AG08395 (cell line): ENCODE data around the gene SLC9A9.

Experiments
- DNase-seq: peaks from one replicate; pipeline ENCODE4 v3.0.0; 2012; ENCODE audit warnings: mixed read lengths, low spot score

SLC9A9 gene

DNA sequence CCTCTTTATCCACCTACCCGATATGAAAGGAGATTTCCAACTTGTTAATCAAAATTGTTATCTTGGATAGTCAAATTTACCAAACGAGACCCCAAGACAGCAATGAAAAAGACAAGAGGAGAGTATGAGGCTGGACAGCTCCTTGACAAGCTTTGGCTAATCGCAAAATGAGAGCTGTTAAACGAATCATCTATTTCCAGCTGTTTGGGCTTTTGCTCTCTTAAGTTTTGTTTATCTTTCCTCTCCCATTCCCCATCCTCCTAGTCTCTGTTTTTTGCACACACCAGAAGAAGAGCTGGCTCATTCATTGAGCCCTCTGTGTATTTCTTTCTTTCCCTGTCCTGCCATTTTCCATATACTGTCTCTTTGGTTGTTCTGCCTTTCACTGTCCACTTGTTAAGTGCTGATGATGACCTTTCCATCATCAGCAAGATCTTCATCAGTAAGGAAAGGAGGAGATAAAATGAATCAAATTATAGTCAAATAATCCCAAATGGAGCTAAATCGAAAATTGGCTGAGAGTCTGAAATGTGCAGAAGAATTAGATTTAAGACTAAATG lies 161.6 kb downstream of the SLC9A9 start:
- DNase-seq: no peak

- DNase-seq: no peak
These were observed 162.8 kb downstream of the SLC9A9 start for GRCh38 chr3:143685491-143685890.

DNA sequence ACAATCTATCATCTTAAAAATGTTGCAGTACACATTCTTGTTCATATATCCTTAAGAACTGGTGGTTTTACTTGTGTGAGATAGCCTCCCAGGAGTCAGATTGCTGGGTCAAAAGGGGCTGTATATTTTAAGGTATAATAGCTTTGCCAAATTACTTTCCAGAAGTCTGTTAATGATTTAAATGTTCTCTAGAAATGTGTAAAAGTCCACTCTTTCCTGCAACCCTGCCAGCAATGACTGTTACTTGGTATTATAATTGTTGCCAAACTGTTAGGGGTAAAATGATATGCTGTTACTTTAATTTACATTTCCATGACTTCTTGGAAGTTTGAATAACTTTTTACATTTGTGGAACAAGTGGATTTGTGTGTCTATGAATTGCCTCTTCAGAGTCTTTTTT lies 170.8 kb downstream of the SLC9A9 start:
- DNase-seq: no peak

DNA sequence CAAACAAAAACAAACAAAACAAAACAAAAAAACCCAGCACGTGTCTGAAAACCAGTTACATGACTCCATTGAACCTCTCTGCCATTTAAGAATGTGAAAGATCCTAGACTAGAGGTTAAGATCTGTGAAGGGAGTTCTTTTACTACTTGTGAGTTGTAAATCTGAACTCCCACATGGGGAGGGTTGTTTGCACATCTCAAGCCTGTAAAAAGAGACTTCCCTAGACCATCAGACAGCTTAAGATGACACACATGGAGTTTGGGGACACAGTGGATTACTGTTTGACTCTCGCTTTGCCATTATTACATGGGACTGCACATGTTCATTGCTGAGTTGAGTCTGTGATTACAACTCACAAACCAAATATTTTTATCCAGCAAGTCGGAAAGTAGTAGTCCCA lies 171.5 kb downstream of the SLC9A9 start:
- no peak for DNase-seq

- no peak for DNase-seq
These were observed 172.2 kb downstream of the SLC9A9 start for GRCh38 chr3:143676021-143676420.

DNA sequence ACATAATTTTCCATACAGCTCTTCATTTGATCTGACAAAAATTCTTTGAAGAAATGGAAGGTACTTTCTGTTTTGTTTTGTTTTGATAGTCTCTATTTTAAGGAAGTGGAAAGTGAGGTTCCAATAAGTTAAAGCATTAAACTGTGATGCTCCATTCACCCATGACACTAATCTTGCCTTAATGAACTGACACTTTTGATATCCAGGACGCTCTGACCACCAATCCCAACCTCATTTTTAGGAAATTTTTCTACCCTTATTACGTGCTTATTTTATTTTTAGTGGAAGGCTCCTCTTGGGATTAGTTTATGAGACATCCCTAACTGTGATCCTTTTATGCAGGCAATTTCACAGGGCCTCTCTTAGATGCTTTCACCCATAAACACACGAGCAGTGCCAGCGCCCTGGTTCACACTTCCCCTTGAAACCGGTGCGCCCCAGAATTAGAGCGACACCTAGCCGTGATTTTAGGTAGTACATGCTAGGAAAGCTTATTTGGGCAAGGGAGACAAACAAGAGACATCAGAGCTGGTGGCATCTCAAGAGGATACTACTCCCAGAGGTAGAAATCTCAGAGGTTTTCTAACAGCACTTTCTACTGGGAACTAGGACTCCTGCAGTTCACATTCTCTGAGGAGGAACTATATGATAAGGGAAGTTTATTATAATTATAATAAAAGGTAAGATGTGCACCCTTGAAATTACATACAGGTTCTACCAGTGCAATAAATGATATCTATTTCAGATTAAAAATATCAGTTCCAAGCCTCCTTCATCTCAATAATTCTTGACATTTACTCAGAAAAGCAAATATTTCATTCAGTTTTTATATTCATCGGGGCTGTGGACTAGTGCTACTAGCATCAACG lies 173.9 kb downstream of the SLC9A9 start:
- DNase-seq: peak; percentile 71

- no peak for DNase-seq
These were observed 175.7 kb downstream of the SLC9A9 start for GRCh38 chr3:143672396-143673165.

GRCh38 chr3:143671626-143672025 lies 176.6 kb downstream of the SLC9A9 start:
- DNase-seq: no peak

DNA sequence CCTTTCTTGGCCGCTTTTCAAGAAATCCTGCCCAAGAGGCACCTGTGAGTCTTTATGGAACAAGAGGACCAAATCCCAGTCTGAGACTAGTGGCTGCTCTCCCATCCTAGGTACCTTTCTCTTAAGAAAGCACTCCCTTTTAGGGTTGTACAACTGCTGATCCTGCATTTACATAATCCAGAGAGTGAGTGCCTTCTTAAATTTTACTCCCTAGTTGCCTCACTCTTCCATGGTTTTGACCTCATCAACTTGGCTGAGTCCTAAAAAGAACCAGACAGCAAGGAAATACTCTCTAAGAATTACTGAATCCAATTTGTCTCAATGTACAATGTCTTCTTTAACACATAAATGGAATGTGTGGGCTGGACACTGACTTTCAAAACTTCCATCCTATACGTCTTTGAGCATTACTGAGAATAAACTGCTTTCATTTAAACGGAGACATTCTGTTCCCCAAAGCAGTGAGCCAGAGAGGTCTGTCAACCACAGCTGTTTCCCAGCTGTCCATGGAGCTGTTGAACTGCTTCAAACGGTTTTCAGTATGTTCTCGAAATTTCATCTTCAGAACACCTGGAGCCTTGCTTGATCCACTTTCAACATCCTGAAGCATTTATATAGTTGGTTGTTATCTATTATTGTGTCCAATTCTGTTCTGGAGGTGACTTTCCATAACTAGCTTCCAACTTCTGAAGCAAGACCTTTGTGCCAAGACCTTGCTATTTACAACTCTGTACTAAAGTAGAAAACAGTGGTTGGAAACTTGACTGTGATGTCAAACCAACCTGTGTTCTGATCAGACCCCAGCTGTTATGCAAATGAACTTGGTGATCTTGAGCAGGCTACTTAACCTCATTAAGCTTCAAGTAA lies 179.1 kb downstream of the SLC9A9 start:
- DNase-seq: no peak

GRCh38 chr3:143668385-143668784 lies 179.9 kb downstream of the SLC9A9 start:
- no peak for DNase-seq

DNA sequence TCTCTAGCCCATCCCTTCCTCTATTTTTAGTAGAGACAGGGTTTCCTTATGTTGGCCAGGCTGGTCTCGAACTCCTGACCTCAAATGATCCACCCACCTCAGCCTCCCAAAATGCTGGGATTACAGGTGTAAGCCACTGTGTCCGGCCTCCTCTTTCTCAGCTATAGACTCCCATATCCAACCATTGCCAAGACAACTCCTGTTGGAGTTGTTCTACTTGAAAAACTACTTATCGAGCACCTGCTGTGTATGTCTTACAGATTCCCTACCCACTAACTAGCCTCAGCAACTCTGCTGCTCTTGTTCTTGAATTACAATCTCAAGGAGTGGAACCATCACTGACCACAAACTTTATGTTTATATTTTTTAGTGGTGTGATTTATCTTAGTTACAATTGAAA lies 186.6 kb downstream of the SLC9A9 start:
- DNase-seq: no peak

GRCh38 chr3:143658861-143659260 lies 189.4 kb downstream of the SLC9A9 start:
- peak; percentile 58 for DNase-seq

GRCh38 chr3:143658116-143658515 lies 190.2 kb downstream of the SLC9A9 start:
- DNase-seq: no peak

DNA sequence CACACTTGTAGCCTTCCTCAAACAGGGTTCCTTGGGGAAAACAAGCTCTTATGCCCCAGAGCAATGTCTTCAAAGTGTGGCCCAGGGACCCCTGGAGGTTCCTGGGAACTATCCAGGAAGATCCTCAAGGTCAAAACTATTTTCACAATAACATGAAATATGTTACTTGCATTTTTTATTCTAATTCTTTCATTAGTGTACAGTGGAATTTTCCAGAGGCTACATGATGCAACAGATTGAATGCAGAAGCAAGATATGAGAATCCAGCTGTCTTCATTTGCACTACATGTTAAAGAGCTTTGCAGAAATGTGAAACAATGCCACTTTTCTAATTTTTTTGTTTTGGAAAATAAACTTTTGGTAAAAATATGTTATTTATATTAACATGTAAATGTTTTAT lies 190.9 kb downstream of the SLC9A9 start:
- no peak for DNase-seq

GRCh38 chr3:143654906-143655305 lies 193.4 kb downstream of the SLC9A9 start:
- DNase-seq: peak; percentile 3

- no peak for DNase-seq
These were observed 194.3 kb downstream of the SLC9A9 start for GRCh38 chr3:143653935-143654334.

DNA sequence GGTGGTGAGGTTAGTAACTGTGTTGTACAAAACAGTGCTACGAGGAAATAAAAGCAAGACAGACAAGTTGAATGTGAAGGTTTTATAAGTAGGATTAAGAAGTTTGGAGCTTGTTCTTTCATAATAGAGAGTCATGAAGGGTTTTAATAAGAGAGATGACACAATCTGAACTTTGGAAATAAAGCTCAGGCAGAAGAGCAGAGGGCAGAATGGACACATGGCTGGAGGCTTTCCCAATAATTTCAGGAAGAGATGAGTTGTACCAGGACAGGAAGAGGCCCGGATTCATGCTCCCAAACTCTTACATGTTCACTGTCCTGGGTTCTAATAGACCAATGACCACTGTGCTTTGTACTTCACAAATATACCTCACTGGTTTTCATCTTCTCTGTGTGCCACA lies 194.8 kb downstream of the SLC9A9 start:
- no peak for DNase-seq

DNA sequence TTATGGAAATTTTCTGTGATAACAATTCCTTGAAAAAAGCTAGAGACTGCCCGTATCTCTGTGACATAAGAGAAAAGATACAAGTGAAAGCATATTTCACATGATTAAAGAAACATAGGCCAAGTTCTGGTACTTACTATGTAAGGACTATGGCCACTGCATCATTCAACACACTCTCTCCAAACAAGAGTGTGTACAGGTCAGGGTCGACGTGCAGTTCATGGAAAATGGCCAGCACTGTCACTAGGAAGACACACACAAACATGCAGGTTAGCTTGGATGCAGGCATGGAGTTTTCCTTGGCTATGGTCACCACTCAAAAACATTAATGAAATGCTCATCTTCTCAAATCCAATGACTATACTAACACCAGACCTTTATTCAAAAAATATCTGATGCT lies 196.2 kb downstream of the SLC9A9 start:
- DNase-seq: no peak

- DNase-seq: no peak
These were observed 197.4 kb downstream of the SLC9A9 start for GRCh38 chr3:143650827-143651226.

DNA sequence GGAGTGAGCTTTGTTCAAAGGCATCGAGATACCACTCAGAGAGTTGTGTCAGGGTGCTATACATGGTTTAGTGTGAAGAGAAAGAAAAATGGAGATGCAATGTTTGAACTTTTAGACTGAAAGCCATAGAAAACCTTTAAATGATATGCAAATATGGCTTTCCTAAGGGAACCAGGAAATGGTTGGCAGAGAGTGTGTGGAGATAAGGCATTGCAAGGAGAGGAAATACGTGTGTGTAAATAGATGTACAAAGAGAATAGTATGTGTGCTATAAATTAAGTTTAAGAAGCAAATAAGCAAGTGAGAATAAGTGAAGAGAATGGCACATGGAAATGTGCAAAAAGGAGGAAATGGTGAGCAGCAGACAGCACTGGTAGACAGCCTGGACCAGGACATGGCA lies 198.1 kb downstream of the SLC9A9 start:
- DNase-seq: no peak

- DNase-seq: no peak
These were observed 199.6 kb downstream of the SLC9A9 start for GRCh38 chr3:143648708-143649107.

GRCh38 chr3:143648218-143648617 lies 200.1 kb downstream of the SLC9A9 start:
- DNase-seq: no peak
